SK-N-SH (cell line): Measurements from ENCODE around the gene BBOX1. TPM values are rescaled to one million over a fixed set of nuclear protein-coding genes. Genes with fewer than 3 reads are reported as not detected.

ENCODE experiments used
- CTCF ChIA-PET: fragments of 300-600, 350-600 bp; formaldehyde crosslinking; extraction: SDS; loops from one replicate; lab custom pipeline; 2021; lab: Yijun Ruan, JAX
- POLR2A ChIA-PET: fragments of 350-600 bp; sonication (Branson Sonifier 250); formaldehyde crosslinking; extraction: SDS; loops from one replicate; lab custom pipeline; 2020; ENCODE audit warnings: antibody characterized with exemption, inconsistent platforms; lab: Yijun Ruan, JAX
- DNase-seq: peaks from one replicate; pipeline ENCODE4 v3.0.0; 2012
- H2AFZ ChIP-seq: fragments of 200-600 bp; sonication (generic); 2 replicates; pipeline ENCODE4 v1.8.1; 2016; ENCODE audit warnings: antibody characterized with exemption, mild to moderate bottlenecking, low read depth
- H3F3A ChIP-seq: fragments of 200-600 bp; sonication (generic); replicated peaks from 2 replicates; pipeline ENCODE3; 2016; ENCODE audit warnings: antibody characterized with exemption, mild to moderate bottlenecking; ENCODE audit not compliant: insufficient read depth
- H3K27ac ChIP-seq, 2 experiments: fragments of 200-500 bp in 1 of 2; fragments of 200-600 bp in 1 of 2; sonication (Bioruptor generic) in 1 of 2; sonication (generic), shearing (Covaris generic) in 1 of 2; 2 replicates each; pipeline versions ENCODE4 v1.5.1 to v1.6.1; 2014 to 2016; ENCODE audit warnings: low read depth in 2 of 2, inconsistent platforms in 1 of 2, low read length in 1 of 2, mild to moderate bottlenecking in 1 of 2, mixed read lengths in 1 of 2
- H3K27me3 ChIP-seq: fragments of 200-600 bp; sonication (generic), shearing (Covaris generic); 2 replicates; pipeline ENCODE4 v1.6.1; 2016; ENCODE audit warnings: mixed run types; ENCODE audit not compliant: insufficient read depth
- H3K36me3 ChIP-seq, 2 experiments: fragments of 200-500 bp in 1 of 2; fragments of 200-600 bp in 1 of 2; sonication (Bioruptor generic) in 1 of 2; sonication (generic) in 1 of 2; replicated peaks in 1 of 2; 2 replicates each; pipeline versions ENCODE3 to v1.5.1; 2014 to 2016; ENCODE audit warnings: low read length in 1 of 2, mild to moderate bottlenecking in 1 of 2; ENCODE audit not compliant: insufficient read depth in 2 of 2, control insufficient read depth in 1 of 2
- H3K4me1 ChIP-seq, 2 experiments: fragments of 200-500 bp in 1 of 2; fragments of 200-600 bp in 1 of 2; sonication (Bioruptor generic) in 1 of 2; sonication (generic), shearing (Covaris generic) in 1 of 2; 2 replicates each; pipeline versions ENCODE4 v1.5.1 to v1.6.1; 2014 to 2016; ENCODE audit warnings: low read depth in 1 of 2, low read length in 1 of 2, mixed run types in 1 of 2; ENCODE audit not compliant: insufficient read depth in 2 of 2, control insufficient read depth in 1 of 2
- H3K4me2 ChIP-seq: fragments of 200-600 bp; sonication (generic), shearing (Covaris generic); 2 replicates; pipeline ENCODE4 v1.6.1; 2017; ENCODE audit warnings: mixed run types
- H3K4me3 ChIP-seq, 2 experiments: fragments of 200-500 bp in 1 of 2; fragments of 200-600 bp in 1 of 2; sonication (Bioruptor generic) in 1 of 2; sonication (generic), shearing (Covaris generic) in 1 of 2; 2 replicates each; pipeline versions ENCODE4 v1.5.1 to v1.8.1; 2014 to 2016; ENCODE audit warnings: low read depth in 2 of 2, inconsistent platforms in 1 of 2, low read length in 1 of 2, mild to moderate bottlenecking in 1 of 2, mixed read lengths in 1 of 2, moderate library complexity in 1 of 2
- H3K79me2 ChIP-seq: fragments of 200-600 bp; sonication (generic); 2 replicates; pipeline ENCODE4 v1.8.1; 2017; ENCODE audit warnings: mild to moderate bottlenecking; ENCODE audit not compliant: insufficient read depth
- H3K9ac ChIP-seq: fragments of 200-600 bp; sonication (generic); 2 replicates; pipeline ENCODE4 v1.6.1; 2017; ENCODE audit warnings: mixed run types
- H3K9me2 ChIP-seq: fragments of 200-600 bp; sonication (generic); 2 replicates; pipeline ENCODE4 v1.6.1; 2017; ENCODE audit warnings: mixed run types
- H3K9me3 ChIP-seq: fragments of 200-600 bp; sonication (generic); 2 replicates; pipeline ENCODE4 v1.6.1; 2017; ENCODE audit warnings: mixed run types, mild to moderate bottlenecking, moderate library complexity
- H4K20me1 ChIP-seq: fragments of 200-600 bp; sonication (generic); 2 replicates; pipeline ENCODE4 v1.6.1; 2017; ENCODE audit warnings: mild to moderate bottlenecking, mixed run types; ENCODE audit not compliant: insufficient read depth
- CHD2 ChIP-seq: fragments of 150-350 bp; IDR thresholded peaks from 2 replicates; pipeline ENCODE4 v1.6.1; 2018; ENCODE audit warnings: low read length; ENCODE audit not compliant: partially characterized antibody
- ELF1 ChIP-seq: IDR thresholded peaks from 2 replicates; pipeline ENCODE4 v1.4.0; 2012
- EP300 ChIP-seq, 2 experiments: IDR thresholded peaks; 2 replicates each; pipeline versions ENCODE4 v1.4.0 to v1.6.1; 2012; ENCODE audit warnings: borderline replicate concordance in 1 of 2, low read depth in 1 of 2, low read length in 1 of 2
- FOSL2 ChIP-seq: IDR thresholded peaks from 2 replicates; pipeline ENCODE4 v1.4.0; 2012; ENCODE audit warnings: low read depth, mild to moderate bottlenecking, moderate library complexity, borderline replicate concordance
- FOXM1 ChIP-seq: IDR thresholded peaks from 2 replicates; pipeline ENCODE4 v1.4.0; 2012; ENCODE audit warnings: low read depth, mild to moderate bottlenecking
- GABPA ChIP-seq: IDR thresholded peaks from 2 replicates; pipeline ENCODE4 v1.4.0; 2012; ENCODE audit warnings: low read depth, mild to moderate bottlenecking
- GATA2 ChIP-seq: sonication (generic); formaldehyde crosslinking; IDR thresholded peaks from 2 replicates; pipeline ENCODE4 v1.5.0; 2020; ENCODE audit warnings: mild to moderate bottlenecking, missing genetic modification reagents
- MXI1 ChIP-seq: IDR thresholded peaks from 2 replicates; pipeline ENCODE4 v1.6.1; 2012; ENCODE audit warnings: mild to moderate bottlenecking, low read depth, low read length, improper control_type of control experiment
- RCOR1 ChIP-seq: fragments of 150-350 bp; IDR thresholded peaks from 2 replicates; pipeline ENCODE4 v1.6.1; 2017; ENCODE audit warnings: antibody characterized with exemption, low read length
- SIN3A ChIP-seq: IDR thresholded peaks from 2 replicates; pipeline ENCODE4 v1.6.1; 2012; ENCODE audit warnings: low read depth, mild to moderate bottlenecking, low read length, moderate library complexity, borderline replicate concordance
- TAF1 ChIP-seq: IDR thresholded peaks from 2 replicates; pipeline ENCODE4 v1.6.1; 2012; ENCODE audit warnings: low read depth, mild to moderate bottlenecking, low read length, moderate library complexity, borderline replicate concordance
- TEAD4 ChIP-seq: IDR thresholded peaks from 2 replicates; pipeline ENCODE4 v1.4.0; 2012; ENCODE audit warnings: mild to moderate bottlenecking, borderline replicate concordance; ENCODE audit not compliant: insufficient read depth
- YY1 ChIP-seq: IDR thresholded peaks from 2 replicates; pipeline ENCODE4 v1.4.0; 2012; ENCODE audit warnings: low read depth, mild to moderate bottlenecking
- WGBS: methylation state at CpG from one replicate; pipeline ENCODE4 v1.1.6; 2017; ENCODE audit warnings: low lambda C conversion rate; 5-methylcytosine and 5-hydroxymethylcytosine counted together
- polyA plus RNA-seq, 3 experiments: library from polyadenylated mRNA; depleted of rRNA; stranded (reverse); fragments of >200 nt; gene quantifications; 2 replicates each; pipeline ENCODE4 v1.2.3, GENCODE V29; 2012
- TF ChIP-seq, protein P1 (sequence below): fragments of 150-350 bp; IDR thresholded peaks from 2 replicates; pipeline ENCODE4 v1.6.1; 2017; ENCODE audit warnings: antibody characterized with exemption, low read length, low read depth, borderline replicate concordance
- TF ChIP-seq, protein P2 (sequence below): IDR thresholded peaks from 2 replicates; pipeline ENCODE4; 2012

Gene BBOX1
- polyA plus RNA-seq, 1 of the 3 experiments (the other 2 are of a cell fraction), result 0.02 TPM

DNA sequence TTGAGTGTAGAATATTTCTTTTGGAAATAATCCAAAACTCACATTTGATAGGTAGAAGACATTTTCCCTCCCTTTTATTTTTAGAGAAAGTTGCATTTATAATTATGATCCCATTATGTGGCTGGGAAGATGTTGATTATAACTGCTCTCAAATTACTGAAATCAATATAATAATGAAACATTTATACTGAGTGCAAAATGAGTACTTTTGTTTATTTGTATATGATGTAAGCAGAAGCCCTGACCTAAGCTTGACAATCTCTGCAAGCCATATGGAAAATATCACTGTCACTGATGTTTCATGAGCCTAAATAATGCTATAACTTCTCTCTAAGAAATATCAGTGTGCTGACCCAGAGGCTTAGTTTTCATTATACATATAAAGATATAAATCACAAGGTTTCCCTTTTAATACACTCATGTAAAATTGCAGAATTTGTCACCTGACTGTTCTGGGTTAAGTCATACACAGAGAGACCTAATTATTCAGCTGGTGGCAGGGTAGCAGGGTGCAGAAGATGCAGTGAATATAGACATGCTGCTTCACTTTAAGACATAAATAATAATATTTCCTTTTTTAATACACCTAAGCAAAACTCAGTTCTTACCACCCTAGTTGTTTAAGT lies 99.2 kb downstream of the BBOX1 start:
- no peaks in the 10 kb centered on the region for H3K79me2 ChIP-seq
- TF ChIP-seq, protein P1, sequence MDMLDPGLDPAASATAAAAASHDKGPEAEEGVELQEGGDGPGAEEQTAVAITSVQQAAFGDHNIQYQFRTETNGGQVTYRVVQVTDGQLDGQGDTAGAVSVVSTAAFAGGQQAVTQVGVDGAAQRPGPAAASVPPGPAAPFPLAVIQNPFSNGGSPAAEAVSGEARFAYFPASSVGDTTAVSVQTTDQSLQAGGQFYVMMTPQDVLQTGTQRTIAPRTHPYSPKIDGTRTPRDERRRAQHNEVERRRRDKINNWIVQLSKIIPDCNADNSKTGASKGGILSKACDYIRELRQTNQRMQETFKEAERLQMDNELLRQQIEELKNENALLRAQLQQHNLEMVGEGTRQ, result no peak
- TF ChIP-seq GATA2 (CRISPR knock-in tag) (peak; percentile 68), TEAD4 (no peak), CHD2 (no peak), ELF1 (no peak), EP300 (IDR thresholded peaks at IDR 0.05; ENCODE audit: borderline replicate concordance in 1 of 2, low read depth in 1 of 2, low read length in 1 of 2) (0 out of 4 replicates have a peak, but pooled peaks of 1 of the 2 experiments have one; percentile 26)
- H3K9me3 ChIP-seq, result peaks cover 3% of the 10 kb centered on the region; the same call in 1 of the 2 replicates
- no peak overlapping the region for H3K4me2 ChIP-seq
- ChIA-PET CTCF (interaction anchor here (0.6 to 1.5 kb wide), 4 partner anchors 9 to 349 kb away, joined by 3 to 5 read pairs (median 4); no protein-coding TSS in a partner anchor), POLR2A (interaction anchor here (0.6 kb wide), 1 partner anchor 68 kb away, joined by 3 read pairs; no protein-coding TSS in a partner anchor)
- H2AFZ ChIP-seq, result no peak overlapping the region
- H3K9ac ChIP-seq, result no peak overlapping the region
- no peaks in the 10 kb centered on the region; a peak in 2 of 4 replicates for H3K4me1 ChIP-seq
- no peaks in the 10 kb centered on the region for H3K27me3 ChIP-seq
- H3K4me3 ChIP-seq, result no peak overlapping the region
- H3K9me2 ChIP-seq, result no peaks in the 10 kb centered on the region
- no peaks in the 10 kb centered on the region for H4K20me1 ChIP-seq
- H3F3A ChIP-seq, result no peaks in the 10 kb centered on the region
- DNase-seq, result peak; percentile 11
- peak overlapping the region in 1 of 2 experiments; percentile 22; a peak in 2 of 4 replicates for H3K27ac ChIP-seq
- peaks cover 0 to 6% of the 10 kb centered on the region in 2 experiments for H3K36me3 ChIP-seq

DNA sequence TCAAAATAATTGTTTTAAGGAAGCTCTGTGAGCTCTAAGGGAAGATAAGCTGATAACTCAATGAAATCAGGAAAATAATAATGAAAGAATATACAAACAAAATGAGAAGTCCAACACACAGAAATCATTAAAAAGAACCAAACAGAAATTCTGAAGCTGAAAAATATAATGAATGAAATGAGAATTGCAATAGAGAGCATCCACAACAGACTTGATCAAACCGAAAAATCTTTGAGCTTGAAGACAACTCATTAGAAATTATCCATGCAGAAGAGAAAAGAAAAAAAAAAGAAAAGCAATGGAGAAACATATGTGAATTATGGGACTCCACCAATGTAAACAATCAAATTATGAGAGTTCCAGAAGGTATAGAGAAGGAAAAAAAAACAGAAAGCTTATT lies 101.0 kb downstream of the BBOX1 start:
- ChIA-PET POLR2A (no interaction called here), CTCF (interaction anchor here (1.4 to 1.7 kb wide), 3 partner anchors 10 to 18 kb away, joined by 5 to 6 read pairs (median 5); no protein-coding TSS in a partner anchor)
- Histone ChIP-seq H3K9me2 (no peaks in the 10 kb centered on the region), H3K4me2 (no peak overlapping the region), H3K79me2 (no peaks in the 10 kb centered on the region), H3K4me3 (no peak overlapping the region), H3K4me1 (no peaks in the 10 kb centered on the region; a peak in 2 of 4 replicates), H3K27ac (no peak overlapping the region), H4K20me1 (no peaks in the 10 kb centered on the region), H3F3A (no peaks in the 10 kb centered on the region), H3K9me3 (peaks cover 3% of the 10 kb centered on the region; the same call in 1 of the 2 replicates), H3K27me3 (no peaks in the 10 kb centered on the region), H3K9ac (no peak overlapping the region), H3K36me3 (peaks cover 0 to 6% of the 10 kb centered on the region in 2 experiments), H2AFZ (no peak overlapping the region)
- no peak for DNase-seq
- 62% methylated on average over 1 of the region's 1 CpG for WGBS
- TF ChIP-seq, protein P1, result no peak
- TF ChIP-seq YY1 (no peak), FOSL2 (no peak), EP300 (IDR thresholded peaks at IDR 0.05; ENCODE audit: borderline replicate concordance in 1 of 2, low read depth in 1 of 2, low read length in 1 of 2) (no peak), FOXM1 (no peak), GABPA (no peak), TAF1 (no peak), RCOR1 (no peak), SIN3A (no peak), MXI1 (no peak)
- TF ChIP-seq, protein P2, sequence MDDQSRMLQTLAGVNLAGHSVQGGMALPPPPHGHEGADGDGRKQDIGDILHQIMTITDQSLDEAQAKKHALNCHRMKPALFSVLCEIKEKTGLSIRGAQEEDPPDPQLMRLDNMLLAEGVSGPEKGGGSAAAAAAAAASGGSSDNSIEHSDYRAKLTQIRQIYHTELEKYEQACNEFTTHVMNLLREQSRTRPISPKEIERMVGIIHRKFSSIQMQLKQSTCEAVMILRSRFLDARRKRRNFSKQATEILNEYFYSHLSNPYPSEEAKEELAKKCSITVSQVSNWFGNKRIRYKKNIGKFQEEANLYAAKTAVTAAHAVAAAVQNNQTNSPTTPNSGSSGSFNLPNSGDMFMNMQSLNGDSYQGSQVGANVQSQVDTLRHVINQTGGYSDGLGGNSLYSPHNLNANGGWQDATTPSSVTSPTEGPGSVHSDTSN, result no peak
